Measurements from ENCODE around the gene CENPS.
A peak's percentile ranks its signal among the peaks of the same experiment; 100 is the strongest.
"Not testable (repeated sequence)": the region's sequence is repeated elsewhere in the genome, so short reads cannot be mapped to it uniquely, and the experiment has no call there.

CENPS gene

DNA sequence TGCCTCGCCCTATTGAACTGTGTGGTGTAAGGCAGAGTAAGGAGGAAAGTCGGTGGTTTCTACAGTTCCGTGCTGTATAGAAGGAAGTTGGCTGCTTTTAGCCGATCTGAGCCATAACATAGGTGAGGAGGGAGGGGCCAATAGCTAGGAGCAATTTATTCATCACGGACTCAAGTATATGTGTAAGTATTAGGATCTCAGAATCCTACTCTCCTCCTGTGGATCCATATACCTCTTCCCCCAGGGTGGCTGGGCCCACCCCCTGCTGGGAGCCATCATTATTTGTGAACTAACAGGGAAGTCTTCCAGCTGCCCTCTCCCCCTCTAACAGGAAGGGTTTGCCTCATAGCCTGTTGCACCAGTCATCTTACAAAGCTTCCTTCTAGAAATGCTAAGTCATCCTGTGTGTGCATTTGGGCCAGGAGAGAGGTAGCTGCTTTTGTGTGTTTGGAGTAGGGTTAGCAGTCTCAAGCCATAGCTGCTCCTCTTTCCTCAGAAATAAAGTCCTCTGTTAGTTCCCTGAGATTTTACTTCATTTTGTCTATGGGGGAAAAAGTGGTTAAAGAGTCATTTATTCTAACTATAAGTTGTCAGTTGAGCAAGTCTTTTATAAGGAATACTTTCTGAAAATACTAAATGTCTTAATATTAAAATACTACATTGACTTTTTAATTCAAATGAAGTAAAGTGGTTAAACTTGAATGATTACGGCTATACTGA is 14.9 kb upstream of the CENPS start:
- Histone ChIP-seq H3K4me3 (replicated peaks; ENCODE audit: insufficient read depth, low read length) (no peak overlapping the region), H3K27me3 (ENCODE audit: insufficient read depth, poor library complexity, severe bottlenecking) (no peaks in the 10 kb centered on the region), H3K27ac (replicated peaks) (peak overlapping the region; percentile 74)
- TF ChIP-seq SPI1 (IDR thresholded peaks at IDR 0.05; ENCODE audit: borderline replicate concordance, low read depth) (peak; percentile 52; the same call in 1 of the 2 replicates), POLR2AphosphoS5 (IDR thresholded peaks at IDR 0.05; ENCODE audit: low read depth) (peak; percentile 87), GABPA (IDR thresholded peaks at IDR 0.05; ENCODE audit: low read depth) (peak; percentile 14; the same call in 1 of the 2 replicates)
- TF ChIP-seq, protein P1, sequence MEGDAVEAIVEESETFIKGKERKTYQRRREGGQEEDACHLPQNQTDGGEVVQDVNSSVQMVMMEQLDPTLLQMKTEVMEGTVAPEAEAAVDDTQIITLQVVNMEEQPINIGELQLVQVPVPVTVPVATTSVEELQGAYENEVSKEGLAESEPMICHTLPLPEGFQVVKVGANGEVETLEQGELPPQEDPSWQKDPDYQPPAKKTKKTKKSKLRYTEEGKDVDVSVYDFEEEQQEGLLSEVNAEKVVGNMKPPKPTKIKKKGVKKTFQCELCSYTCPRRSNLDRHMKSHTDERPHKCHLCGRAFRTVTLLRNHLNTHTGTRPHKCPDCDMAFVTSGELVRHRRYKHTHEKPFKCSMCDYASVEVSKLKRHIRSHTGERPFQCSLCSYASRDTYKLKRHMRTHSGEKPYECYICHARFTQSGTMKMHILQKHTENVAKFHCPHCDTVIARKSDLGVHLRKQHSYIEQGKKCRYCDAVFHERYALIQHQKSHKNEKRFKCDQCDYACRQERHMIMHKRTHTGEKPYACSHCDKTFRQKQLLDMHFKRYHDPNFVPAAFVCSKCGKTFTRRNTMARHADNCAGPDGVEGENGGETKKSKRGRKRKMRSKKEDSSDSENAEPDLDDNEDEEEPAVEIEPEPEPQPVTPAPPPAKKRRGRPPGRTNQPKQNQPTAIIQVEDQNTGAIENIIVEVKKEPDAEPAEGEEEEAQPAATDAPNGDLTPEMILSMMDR (IDR thresholded peaks at IDR 0.05; ENCODE audit: insufficient read depth, low read length), result no peak
- peak; percentile 93 to 97 for DNase-seq (ENCODE audit: low read depth in 1 of 2, low spot score in 1 of 2)

DNA sequence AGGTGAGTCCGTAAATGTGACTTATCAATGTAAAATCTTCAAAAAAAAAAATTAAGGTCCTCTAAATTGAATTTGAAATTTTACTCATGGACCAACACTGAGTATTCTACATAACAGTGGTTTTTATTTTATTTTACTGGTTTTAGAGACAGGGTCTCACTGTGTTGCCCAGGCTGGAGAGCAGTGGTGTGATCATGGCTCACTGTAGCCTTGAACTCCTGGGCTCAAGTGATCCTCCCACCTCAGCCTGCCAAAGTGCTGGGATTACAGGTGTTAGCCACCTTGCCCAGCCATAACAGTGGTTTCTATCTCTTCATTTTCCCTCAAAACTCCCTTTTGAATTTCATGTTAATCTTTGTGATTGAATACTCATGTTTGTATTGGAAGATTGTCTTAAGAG is 14.3 kb upstream of the CENPS start:
- H3K27me3 ChIP-seq (ENCODE audit: insufficient read depth, poor library complexity, severe bottlenecking); DNase-seq (ENCODE audit: low read depth in 1 of 2, low spot score in 1 of 2); H3K4me3 ChIP-seq (replicated peaks; ENCODE audit: insufficient read depth, low read length): not testable (repeated sequence)
- H3K27ac ChIP-seq (replicated peaks), result peak overlapping the region; percentile 74

DNA sequence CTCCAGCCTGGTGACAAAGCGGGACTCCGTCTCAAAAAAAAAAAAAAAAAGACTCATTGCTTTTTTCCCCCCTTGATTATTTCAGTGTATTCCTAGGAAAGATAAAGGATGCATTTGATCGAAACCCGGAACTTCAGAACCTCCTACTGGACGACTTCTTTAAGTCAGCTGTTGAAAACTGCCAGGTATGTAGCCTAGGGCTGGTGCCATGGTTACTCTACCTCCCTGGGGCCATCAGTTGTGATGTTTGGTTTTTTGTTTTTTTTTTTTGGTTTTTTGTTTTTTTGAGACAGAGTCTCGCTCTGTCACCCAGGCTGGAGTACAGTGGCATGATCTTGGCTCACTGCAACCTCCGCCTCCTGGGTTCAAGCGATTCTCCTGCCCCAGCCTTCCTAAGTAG is 11.5 kb upstream of the CENPS start:
- not testable (repeated sequence) for DNase-seq (ENCODE audit: low read depth in 1 of 2, low spot score in 1 of 2); H3K4me3 ChIP-seq (replicated peaks; ENCODE audit: insufficient read depth, low read length); H3K27me3 ChIP-seq (ENCODE audit: insufficient read depth, poor library complexity, severe bottlenecking); H3K27ac ChIP-seq (replicated peaks)

DNA sequence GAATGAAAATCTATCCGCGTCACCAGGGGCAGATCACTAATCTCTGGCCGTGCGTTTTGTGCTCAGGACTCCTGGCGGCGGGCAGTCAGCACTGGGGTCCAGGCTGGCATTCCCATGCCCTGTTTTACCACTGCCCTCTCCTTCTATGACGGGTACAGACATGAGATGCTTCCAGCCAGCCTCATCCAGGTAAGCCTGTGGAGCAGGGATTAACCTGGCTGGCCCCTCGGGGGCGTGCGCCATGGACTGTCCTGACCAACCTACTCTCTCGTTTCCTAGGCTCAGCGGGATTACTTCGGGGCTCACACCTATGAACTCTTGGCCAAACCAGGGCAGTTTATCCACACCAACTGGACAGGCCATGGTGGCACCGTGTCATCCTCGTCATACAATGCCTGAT is 10.9 kb upstream of the CENPS start:
- TF ChIP-seq GABPA (IDR thresholded peaks at IDR 0.05; ENCODE audit: low read depth) (no peak), POLR2AphosphoS5 (IDR thresholded peaks at IDR 0.05; ENCODE audit: low read depth) (no peak), SPI1 (IDR thresholded peaks at IDR 0.05; ENCODE audit: borderline replicate concordance, low read depth) (no peak)
- TF ChIP-seq, protein P2, sequence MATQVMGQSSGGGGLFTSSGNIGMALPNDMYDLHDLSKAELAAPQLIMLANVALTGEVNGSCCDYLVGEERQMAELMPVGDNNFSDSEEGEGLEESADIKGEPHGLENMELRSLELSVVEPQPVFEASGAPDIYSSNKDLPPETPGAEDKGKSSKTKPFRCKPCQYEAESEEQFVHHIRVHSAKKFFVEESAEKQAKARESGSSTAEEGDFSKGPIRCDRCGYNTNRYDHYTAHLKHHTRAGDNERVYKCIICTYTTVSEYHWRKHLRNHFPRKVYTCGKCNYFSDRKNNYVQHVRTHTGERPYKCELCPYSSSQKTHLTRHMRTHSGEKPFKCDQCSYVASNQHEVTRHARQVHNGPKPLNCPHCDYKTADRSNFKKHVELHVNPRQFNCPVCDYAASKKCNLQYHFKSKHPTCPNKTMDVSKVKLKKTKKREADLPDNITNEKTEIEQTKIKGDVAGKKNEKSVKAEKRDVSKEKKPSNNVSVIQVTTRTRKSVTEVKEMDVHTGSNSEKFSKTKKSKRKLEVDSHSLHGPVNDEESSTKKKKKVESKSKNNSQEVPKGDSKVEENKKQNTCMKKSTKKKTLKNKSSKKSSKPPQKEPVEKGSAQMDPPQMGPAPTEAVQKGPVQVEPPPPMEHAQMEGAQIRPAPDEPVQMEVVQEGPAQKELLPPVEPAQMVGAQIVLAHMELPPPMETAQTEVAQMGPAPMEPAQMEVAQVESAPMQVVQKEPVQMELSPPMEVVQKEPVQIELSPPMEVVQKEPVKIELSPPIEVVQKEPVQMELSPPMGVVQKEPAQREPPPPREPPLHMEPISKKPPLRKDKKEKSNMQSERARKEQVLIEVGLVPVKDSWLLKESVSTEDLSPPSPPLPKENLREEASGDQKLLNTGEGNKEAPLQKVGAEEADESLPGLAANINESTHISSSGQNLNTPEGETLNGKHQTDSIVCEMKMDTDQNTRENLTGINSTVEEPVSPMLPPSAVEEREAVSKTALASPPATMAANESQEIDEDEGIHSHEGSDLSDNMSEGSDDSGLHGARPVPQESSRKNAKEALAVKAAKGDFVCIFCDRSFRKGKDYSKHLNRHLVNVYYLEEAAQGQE (IDR thresholded peaks at IDR 0.05; ENCODE audit: insufficient replicate concordance, low read depth), result no peak
- TF ChIP-seq, protein P1 (IDR thresholded peaks at IDR 0.05; ENCODE audit: insufficient read depth, low read length), result no peak
- no peak for DNase-seq (ENCODE audit: low read depth in 1 of 2, low spot score in 1 of 2)
- no peak overlapping the region for H3K27ac ChIP-seq (replicated peaks)

DNA sequence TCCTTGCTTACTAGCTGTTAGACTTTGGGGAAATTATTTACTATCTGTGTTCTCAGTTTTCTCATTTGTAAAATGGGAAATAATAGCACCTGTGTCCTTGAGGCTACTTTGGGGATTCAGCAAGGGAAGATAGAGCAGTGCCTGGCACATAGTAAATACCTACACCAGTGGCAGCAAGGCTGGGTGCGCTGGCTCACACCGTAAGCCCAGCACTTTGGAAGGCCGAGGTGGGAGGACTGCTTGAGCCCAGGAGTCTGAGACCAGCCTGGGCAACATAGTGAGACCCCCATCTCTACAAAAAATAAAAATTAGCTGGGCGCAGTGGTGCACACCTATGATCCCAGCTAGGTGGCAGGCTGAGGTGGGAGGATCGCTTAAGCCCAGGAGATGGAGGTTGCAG is 8.6 kb upstream of the CENPS start:
- H3K27ac ChIP-seq (replicated peaks), result no peak overlapping the region
- H3K27me3 ChIP-seq (ENCODE audit: insufficient read depth, poor library complexity, severe bottlenecking), result no peaks in the 10 kb centered on the region
- DNase-seq (ENCODE audit: low read depth in 1 of 2, low spot score in 1 of 2), result no peak
- H3K4me3 ChIP-seq (replicated peaks; ENCODE audit: insufficient read depth, low read length), result no peak overlapping the region
- TF ChIP-seq POLR2AphosphoS5 (IDR thresholded peaks at IDR 0.05; ENCODE audit: low read depth) (no peak), GABPA (IDR thresholded peaks at IDR 0.05; ENCODE audit: low read depth) (no peak), SPI1 (IDR thresholded peaks at IDR 0.05; ENCODE audit: borderline replicate concordance, low read depth) (no peak)
- TF ChIP-seq, protein P2 (IDR thresholded peaks at IDR 0.05; ENCODE audit: insufficient replicate concordance, low read depth), result no peak
- TF ChIP-seq, protein P1 (IDR thresholded peaks at IDR 0.05; ENCODE audit: insufficient read depth, low read length), result no peak

More for the DNA sequence above, 10.9 kb upstream of the CENPS start:
- Histone ChIP-seq H3K4me3 (replicated peaks; ENCODE audit: insufficient read depth, low read length) (no peak overlapping the region), H3K27me3 (ENCODE audit: insufficient read depth, poor library complexity, severe bottlenecking) (no peaks in the 10 kb centered on the region)

Data from HL-60 (cell line).